ENCODE results near the gene LTA4H.

The LTA4H gene

GRCh38 chr12:95986635-95987570 is 48.5 kb downstream of the LTA4H start:
- Histone ChIP-seq H3K36me3 (ENCODE audit: control insufficient read depth, insufficient read depth, low read length) (no peaks in the 10 kb centered on the region), H3K9me3 (ENCODE audit: control insufficient read depth, low read length) (no peaks in the 10 kb centered on the region), H3K4me1 (ENCODE audit: control insufficient read depth, insufficient read depth, low read length, poor library complexity, severe bottlenecking) (no peaks in the 10 kb centered on the region), H3K27ac (ENCODE audit: low read depth, low read length, severe bottlenecking) (no peak overlapping the region), H3K4me3 (ENCODE audit: extremely low read depth, insufficient read depth, low read length, poor library complexity, severe bottlenecking) (no peak overlapping the region)
- 56 to 57% methylated on average over 7 to 8 of the region's 14 CpGs for WGBS, 2 experiments (ENCODE audit: insufficient coverage in 2 of 2)

GRCh38 chr12:95984682-95985081 is 50.7 kb downstream of the LTA4H start:
- H3K9me3 ChIP-seq (ENCODE audit: control insufficient read depth, low read length): no peaks in the 10 kb centered on the region
- no peak overlapping the region for H3K27ac ChIP-seq (ENCODE audit: low read depth, low read length, severe bottlenecking)
- no peaks in the 10 kb centered on the region for H3K4me1 ChIP-seq (ENCODE audit: control insufficient read depth, insufficient read depth, low read length, poor library complexity, severe bottlenecking)
- 100% methylated on average over 1 of the region's 1 CpG; no CpG with 5 or more reads in 1 of the 2 experiments for WGBS, 2 experiments (ENCODE audit: insufficient coverage in 2 of 2)
- H3K4me3 ChIP-seq (ENCODE audit: extremely low read depth, insufficient read depth, low read length, poor library complexity, severe bottlenecking): no peak overlapping the region
- no peaks in the 10 kb centered on the region for H3K36me3 ChIP-seq (ENCODE audit: control insufficient read depth, insufficient read depth, low read length)

- H3K36me3 ChIP-seq (ENCODE audit: control insufficient read depth, insufficient read depth, low read length): no peaks in the 10 kb centered on the region
- 71 to 100% methylated on average over 1 of the region's 1 CpG for WGBS, 2 experiments (ENCODE audit: insufficient coverage in 2 of 2)
- no peak overlapping the region for H3K27ac ChIP-seq (ENCODE audit: low read depth, low read length, severe bottlenecking)
- no peaks in the 10 kb centered on the region for H3K4me1 ChIP-seq (ENCODE audit: control insufficient read depth, insufficient read depth, low read length, poor library complexity, severe bottlenecking)
- no peak overlapping the region for H3K4me3 ChIP-seq (ENCODE audit: extremely low read depth, insufficient read depth, low read length, poor library complexity, severe bottlenecking)
- no peaks in the 10 kb centered on the region for H3K9me3 ChIP-seq (ENCODE audit: control insufficient read depth, low read length)
Measured at GRCh38 chr12:95982602-95983001, 52.8 kb downstream of the LTA4H start.

GRCh38 chr12:95980437-95980836 is 55.0 kb downstream of the LTA4H start:
- no peak overlapping the region for H3K27ac ChIP-seq (ENCODE audit: low read depth, low read length, severe bottlenecking)
- H3K36me3 ChIP-seq (ENCODE audit: control insufficient read depth, insufficient read depth, low read length): no peaks in the 10 kb centered on the region
- no peaks in the 10 kb centered on the region for H3K9me3 ChIP-seq (ENCODE audit: control insufficient read depth, low read length)
- no peak overlapping the region for H3K4me3 ChIP-seq (ENCODE audit: extremely low read depth, insufficient read depth, low read length, poor library complexity, severe bottlenecking)
- no peaks in the 10 kb centered on the region for H3K4me1 ChIP-seq (ENCODE audit: control insufficient read depth, insufficient read depth, low read length, poor library complexity, severe bottlenecking)
- WGBS, 2 experiments (ENCODE audit: insufficient coverage in 2 of 2): 96 to 98% methylated on average over 5 of the region's 5 CpGs

- H3K36me3 ChIP-seq (ENCODE audit: control insufficient read depth, insufficient read depth, low read length): no peaks in the 10 kb centered on the region
- 92% methylated on average over 2 of the region's 3 CpGs; no CpG with 5 or more reads in 1 of the 2 experiments for WGBS, 2 experiments (ENCODE audit: insufficient coverage in 2 of 2)
- H3K4me1 ChIP-seq (ENCODE audit: control insufficient read depth, insufficient read depth, low read length, poor library complexity, severe bottlenecking): no peaks in the 10 kb centered on the region
- no peak overlapping the region for H3K27ac ChIP-seq (ENCODE audit: low read depth, low read length, severe bottlenecking)
- H3K4me3 ChIP-seq (ENCODE audit: extremely low read depth, insufficient read depth, low read length, poor library complexity, severe bottlenecking): no peak overlapping the region
- no peaks in the 10 kb centered on the region for H3K9me3 ChIP-seq (ENCODE audit: control insufficient read depth, low read length)
Measured at GRCh38 chr12:95978774-95979173, 56.6 kb downstream of the LTA4H start.

- 95 to 97% methylated on average over 3 to 5 of the region's 5 CpGs for WGBS, 2 experiments (ENCODE audit: insufficient coverage in 2 of 2)
- no peak overlapping the region for H3K27ac ChIP-seq (ENCODE audit: low read depth, low read length, severe bottlenecking)
- H3K9me3 ChIP-seq (ENCODE audit: control insufficient read depth, low read length): no peaks in the 10 kb centered on the region
Measured at GRCh38 chr12:95978351-95978750, 57.0 kb downstream of the LTA4H start.

GRCh38 chr12:95977764-95978305 is 57.6 kb downstream of the LTA4H start:
- Histone ChIP-seq H3K9me3 (ENCODE audit: control insufficient read depth, low read length) (no peaks in the 10 kb centered on the region), H3K4me1 (ENCODE audit: control insufficient read depth, insufficient read depth, low read length, poor library complexity, severe bottlenecking) (no peaks in the 10 kb centered on the region), H3K36me3 (ENCODE audit: control insufficient read depth, insufficient read depth, low read length) (no peaks in the 10 kb centered on the region), H3K4me3 (ENCODE audit: extremely low read depth, insufficient read depth, low read length, poor library complexity, severe bottlenecking) (no peak overlapping the region), H3K27ac (ENCODE audit: low read depth, low read length, severe bottlenecking) (no peak overlapping the region)
- WGBS, 2 experiments (ENCODE audit: insufficient coverage in 2 of 2): 83 to 88% methylated on average over 8 to 11 of the region's 11 CpGs

More at GRCh38 chr12:95978351-95978750, 57.0 kb downstream of the LTA4H start:
- Histone ChIP-seq H3K36me3 (ENCODE audit: control insufficient read depth, insufficient read depth, low read length) (no peaks in the 10 kb centered on the region), H3K4me3 (ENCODE audit: extremely low read depth, insufficient read depth, low read length, poor library complexity, severe bottlenecking) (no peak overlapping the region), H3K4me1 (ENCODE audit: control insufficient read depth, insufficient read depth, low read length, poor library complexity, severe bottlenecking) (no peaks in the 10 kb centered on the region)

- Histone ChIP-seq H3K27ac (ENCODE audit: low read depth, low read length, severe bottlenecking) (no peak overlapping the region), H3K4me1 (ENCODE audit: control insufficient read depth, insufficient read depth, low read length, poor library complexity, severe bottlenecking) (no peaks in the 10 kb centered on the region), H3K4me3 (ENCODE audit: extremely low read depth, insufficient read depth, low read length, poor library complexity, severe bottlenecking) (no peak overlapping the region), H3K36me3 (ENCODE audit: control insufficient read depth, insufficient read depth, low read length) (no peaks in the 10 kb centered on the region), H3K9me3 (ENCODE audit: control insufficient read depth, low read length) (no peaks in the 10 kb centered on the region)
- 95% methylated on average over 4 to 7 of the region's 8 CpGs for WGBS, 2 experiments (ENCODE audit: insufficient coverage in 2 of 2)
Measured at GRCh38 chr12:95976416-95976832, 59.0 kb downstream of the LTA4H start.

GRCh38 chr12:95975491-95975890 is 59.9 kb downstream of the LTA4H start:
- Histone ChIP-seq H3K36me3 (ENCODE audit: control insufficient read depth, insufficient read depth, low read length) (no peaks in the 10 kb centered on the region), H3K4me3 (ENCODE audit: extremely low read depth, insufficient read depth, low read length, poor library complexity, severe bottlenecking) (no peak overlapping the region), H3K27ac (ENCODE audit: low read depth, low read length, severe bottlenecking) (no peak overlapping the region), H3K9me3 (ENCODE audit: control insufficient read depth, low read length) (no peaks in the 10 kb centered on the region), H3K4me1 (ENCODE audit: control insufficient read depth, insufficient read depth, low read length, poor library complexity, severe bottlenecking) (no peaks in the 10 kb centered on the region)
- 75 to 95% methylated on average over 1 to 2 of the region's 4 CpGs for WGBS, 2 experiments (ENCODE audit: insufficient coverage in 2 of 2)

- H3K9me3 ChIP-seq (ENCODE audit: control insufficient read depth, low read length): no peaks in the 10 kb centered on the region
- 83 to 85% methylated on average over 2 of the region's 2 CpGs for WGBS, 2 experiments (ENCODE audit: insufficient coverage in 2 of 2)
- H3K36me3 ChIP-seq (ENCODE audit: control insufficient read depth, insufficient read depth, low read length): no peaks in the 10 kb centered on the region
- no peaks in the 10 kb centered on the region for H3K4me1 ChIP-seq (ENCODE audit: control insufficient read depth, insufficient read depth, low read length, poor library complexity, severe bottlenecking)
- no peak overlapping the region for H3K4me3 ChIP-seq (ENCODE audit: extremely low read depth, insufficient read depth, low read length, poor library complexity, severe bottlenecking)
- no peak overlapping the region for H3K27ac ChIP-seq (ENCODE audit: low read depth, low read length, severe bottlenecking)
Measured at GRCh38 chr12:95974358-95974757, 61.0 kb downstream of the LTA4H start.
